Measurements from ENCODE around the gene JCAD.

Gene JCAD

GRCh38 chr10:30019468-30019867, 39.9 kb downstream of the JCAD start:
- no peak for DNase-seq
- H2BK12ac ChIP-seq (ENCODE audit: low read length in 2 of 2) = no peak overlapping the region
- no peak overlapping the region for H2AK5ac ChIP-seq (ENCODE audit: low read length, severe bottlenecking)
- no peaks in the 10 kb centered on the region for H3K4me1 ChIP-seq (ENCODE audit: control insufficient read depth, insufficient read depth, low read depth, low read length)
- H3K4me2 ChIP-seq (ENCODE audit: low read length, poor library complexity, severe bottlenecking) = no peak overlapping the region
- H3K27me3 ChIP-seq (ENCODE audit: control insufficient read depth in 1 of 2, insufficient read depth in 1 of 2, low read length in 2 of 2) = no peaks in the 10 kb centered on the region
- H3K4me3 ChIP-seq (ENCODE audit: insufficient read depth in 1 of 2, low read depth in 1 of 2, low read length in 2 of 2) = no peak overlapping the region
- no peak overlapping the region for H2BK15ac ChIP-seq (ENCODE audit: low read depth, poor library complexity, severe bottlenecking)
- peaks cover 38% of the 10 kb centered on the region for H3K79me1 ChIP-seq (replicated peaks; ENCODE audit: low read length, poor library complexity, severe bottlenecking)
- H2BK120ac ChIP-seq (ENCODE audit: low read depth, low read length) = no peak overlapping the region
- H3K18ac ChIP-seq (ENCODE audit: low read depth in 1 of 2, low read length in 2 of 2) = no peak overlapping the region
- no peak overlapping the region for H3K14ac ChIP-seq (ENCODE audit: low read length in 2 of 2)
- H3K36me3 ChIP-seq (ENCODE audit: control insufficient read depth in 1 of 2, insufficient read depth in 2 of 2, low read depth in 1 of 2, low read length in 2 of 2) = peaks cover 19 to 45% of the 10 kb centered on the region in 2 experiments
- no peak overlapping the region for H4K8ac ChIP-seq (ENCODE audit: low read length)
- no peak overlapping the region for H2BK5ac ChIP-seq (ENCODE audit: low read depth, low read length, poor library complexity, severe bottlenecking)
- no peak overlapping the region for H3K9ac ChIP-seq (ENCODE audit: low read length)
- no peak overlapping the region for H2AFZ ChIP-seq (ENCODE audit: low read depth, low read length)
- no peak overlapping the region for H3K27ac ChIP-seq (ENCODE audit: low read length, poor library complexity, severe bottlenecking)
- H3K23ac ChIP-seq (ENCODE audit: low read length in 2 of 2) = no peak overlapping the region
- no peaks in the 10 kb centered on the region for H3K9me3 ChIP-seq (ENCODE audit: control insufficient read depth, low read length)
- no peak overlapping the region for H3K4ac ChIP-seq (ENCODE audit: low read depth in 1 of 2, low read length in 2 of 2)
- no peak overlapping the region for H4K91ac ChIP-seq (ENCODE audit: low read length)

- H2BK5ac ChIP-seq (ENCODE audit: low read depth, low read length, poor library complexity, severe bottlenecking) = no peak overlapping the region
- no peak overlapping the region for H3K4ac ChIP-seq (ENCODE audit: low read depth in 1 of 2, low read length in 2 of 2)
- peaks cover 25 to 42% of the 10 kb centered on the region in 2 experiments for H3K36me3 ChIP-seq (ENCODE audit: control insufficient read depth in 1 of 2, insufficient read depth in 2 of 2, low read depth in 1 of 2, low read length in 2 of 2)
- H3K27ac ChIP-seq (ENCODE audit: low read length, poor library complexity, severe bottlenecking) = no peak overlapping the region
- DNase-seq = no peak
- H3K4me2 ChIP-seq (ENCODE audit: low read length, poor library complexity, severe bottlenecking) = no peak overlapping the region
- H3K18ac ChIP-seq (ENCODE audit: low read depth in 1 of 2, low read length in 2 of 2) = no peak overlapping the region
- H3K9ac ChIP-seq (ENCODE audit: low read length) = no peak overlapping the region
- H3K79me1 ChIP-seq (replicated peaks; ENCODE audit: low read length, poor library complexity, severe bottlenecking) = peaks cover 34% of the 10 kb centered on the region
- no peak overlapping the region for H2BK12ac ChIP-seq (ENCODE audit: low read length in 2 of 2)
- peaks cover 1% of the 10 kb centered on the region for H3K4me1 ChIP-seq (ENCODE audit: control insufficient read depth, insufficient read depth, low read depth, low read length)
- no peak overlapping the region for H2AFZ ChIP-seq (ENCODE audit: low read depth, low read length)
- no peak overlapping the region for H3K4me3 ChIP-seq (ENCODE audit: insufficient read depth in 1 of 2, low read depth in 1 of 2, low read length in 2 of 2)
- H2BK120ac ChIP-seq (ENCODE audit: low read depth, low read length) = no peak overlapping the region
- no peak overlapping the region for H4K8ac ChIP-seq (ENCODE audit: low read length)
- no peak overlapping the region for H2AK5ac ChIP-seq (ENCODE audit: low read length, severe bottlenecking)
- no peaks in the 10 kb centered on the region for H3K9me3 ChIP-seq (ENCODE audit: control insufficient read depth, low read length)
- H3K27me3 ChIP-seq (ENCODE audit: control insufficient read depth in 1 of 2, insufficient read depth in 1 of 2, low read length in 2 of 2) = no peaks in the 10 kb centered on the region
- H3K14ac ChIP-seq (ENCODE audit: low read length in 2 of 2) = no peak overlapping the region
- no peak overlapping the region for H3K23ac ChIP-seq (ENCODE audit: low read length in 2 of 2)
- no peak overlapping the region for H2BK15ac ChIP-seq (ENCODE audit: low read depth, poor library complexity, severe bottlenecking)
- WGBS = 93% methylated on average over 4 of the region's 6 CpGs
- no peak overlapping the region for H4K91ac ChIP-seq (ENCODE audit: low read length)
Observed at GRCh38 chr10:30018496-30018895, 40.9 kb downstream of the JCAD start.

- Histone ChIP-seq H3K36me3 (ENCODE audit: control insufficient read depth in 1 of 2, insufficient read depth in 2 of 2, low read depth in 1 of 2, low read length in 2 of 2) (peaks cover 27 to 37% of the 10 kb centered on the region in 2 experiments), H2BK15ac (ENCODE audit: low read depth, poor library complexity, severe bottlenecking) (no peak overlapping the region), H3K23ac (ENCODE audit: low read length in 2 of 2) (no peak overlapping the region), H2BK120ac (ENCODE audit: low read depth, low read length) (no peak overlapping the region), H3K27ac (ENCODE audit: low read length, poor library complexity, severe bottlenecking) (no peak overlapping the region), H3K4me1 (ENCODE audit: control insufficient read depth, insufficient read depth, low read depth, low read length) (peaks cover 1% of the 10 kb centered on the region), H3K4me3 (ENCODE audit: insufficient read depth in 1 of 2, low read depth in 1 of 2, low read length in 2 of 2) (no peak overlapping the region), H3K18ac (ENCODE audit: low read depth in 1 of 2, low read length in 2 of 2) (no peak overlapping the region), H3K4ac (ENCODE audit: low read depth in 1 of 2, low read length in 2 of 2) (no peak overlapping the region), H2AK5ac (ENCODE audit: low read length, severe bottlenecking) (no peak overlapping the region), H4K91ac (ENCODE audit: low read length) (no peak overlapping the region), H2BK12ac (ENCODE audit: low read length in 2 of 2) (no peak overlapping the region), H2AFZ (ENCODE audit: low read depth, low read length) (no peak overlapping the region), H3K27me3 (ENCODE audit: control insufficient read depth in 1 of 2, insufficient read depth in 1 of 2, low read length in 2 of 2) (no peaks in the 10 kb centered on the region), H3K14ac (ENCODE audit: low read length in 2 of 2) (no peak overlapping the region), H3K9me3 (ENCODE audit: control insufficient read depth, low read length) (no peaks in the 10 kb centered on the region), H2BK5ac (ENCODE audit: low read depth, low read length, poor library complexity, severe bottlenecking) (no peak overlapping the region), H4K8ac (ENCODE audit: low read length) (no peak overlapping the region), H3K9ac (ENCODE audit: low read length) (no peak overlapping the region), H3K79me1 (replicated peaks; ENCODE audit: low read length, poor library complexity, severe bottlenecking) (peaks cover 31% of the 10 kb centered on the region), H3K4me2 (ENCODE audit: low read length, poor library complexity, severe bottlenecking) (no peak overlapping the region)
- DNase-seq = no peak
- WGBS = 99% methylated on average over 3 of the region's 6 CpGs
Observed at GRCh38 chr10:30017966-30018365, 41.4 kb downstream of the JCAD start.

GRCh38 chr10:30017556-30017955, 41.8 kb downstream of the JCAD start:
- no peak overlapping the region for H3K14ac ChIP-seq (ENCODE audit: low read length in 2 of 2)
- H2AK5ac ChIP-seq (ENCODE audit: low read length, severe bottlenecking) = no peak overlapping the region
- H2AFZ ChIP-seq (ENCODE audit: low read depth, low read length) = no peak overlapping the region
- no peaks in the 10 kb centered on the region for H3K9me3 ChIP-seq (ENCODE audit: control insufficient read depth, low read length)
- no peak overlapping the region for H3K18ac ChIP-seq (ENCODE audit: low read depth in 1 of 2, low read length in 2 of 2)
- no peak overlapping the region for H3K4ac ChIP-seq (ENCODE audit: low read depth in 1 of 2, low read length in 2 of 2)
- no peak overlapping the region for H3K4me3 ChIP-seq (ENCODE audit: insufficient read depth in 1 of 2, low read depth in 1 of 2, low read length in 2 of 2)
- no peak overlapping the region for H4K91ac ChIP-seq (ENCODE audit: low read length)
- peaks cover 28% of the 10 kb centered on the region for H3K79me1 ChIP-seq (replicated peaks; ENCODE audit: low read length, poor library complexity, severe bottlenecking)
- no peak overlapping the region for H2BK12ac ChIP-seq (ENCODE audit: low read length in 2 of 2)
- no peak overlapping the region for H3K4me2 ChIP-seq (ENCODE audit: low read length, poor library complexity, severe bottlenecking)
- no peak overlapping the region for H2BK120ac ChIP-seq (ENCODE audit: low read depth, low read length)
- no peak overlapping the region for H3K27ac ChIP-seq (ENCODE audit: low read length, poor library complexity, severe bottlenecking)
- WGBS = 88% methylated on average over 3 of the region's 6 CpGs
- H3K4me1 ChIP-seq (ENCODE audit: control insufficient read depth, insufficient read depth, low read depth, low read length) = peaks cover 1% of the 10 kb centered on the region
- H2BK15ac ChIP-seq (ENCODE audit: low read depth, poor library complexity, severe bottlenecking) = no peak overlapping the region
- no peak overlapping the region for H3K9ac ChIP-seq (ENCODE audit: low read length)
- no peak for DNase-seq
- no peaks in the 10 kb centered on the region for H3K27me3 ChIP-seq (ENCODE audit: control insufficient read depth in 1 of 2, insufficient read depth in 1 of 2, low read length in 2 of 2)
- H3K23ac ChIP-seq (ENCODE audit: low read length in 2 of 2) = no peak overlapping the region
- H2BK5ac ChIP-seq (ENCODE audit: low read depth, low read length, poor library complexity, severe bottlenecking) = no peak overlapping the region
- no peak overlapping the region for H4K8ac ChIP-seq (ENCODE audit: low read length)
- H3K36me3 ChIP-seq (ENCODE audit: control insufficient read depth in 1 of 2, insufficient read depth in 2 of 2, low read depth in 1 of 2, low read length in 2 of 2) = peaks cover 24 to 37% of the 10 kb centered on the region in 2 experiments
